Measurements from ENCODE around the gene TRIM44.
"Not testable (repeated sequence)": the region's sequence is repeated elsewhere in the genome, so short reads cannot be mapped to it uniquely, and the experiment has no call there.

TRIM44 gene

DNA sequence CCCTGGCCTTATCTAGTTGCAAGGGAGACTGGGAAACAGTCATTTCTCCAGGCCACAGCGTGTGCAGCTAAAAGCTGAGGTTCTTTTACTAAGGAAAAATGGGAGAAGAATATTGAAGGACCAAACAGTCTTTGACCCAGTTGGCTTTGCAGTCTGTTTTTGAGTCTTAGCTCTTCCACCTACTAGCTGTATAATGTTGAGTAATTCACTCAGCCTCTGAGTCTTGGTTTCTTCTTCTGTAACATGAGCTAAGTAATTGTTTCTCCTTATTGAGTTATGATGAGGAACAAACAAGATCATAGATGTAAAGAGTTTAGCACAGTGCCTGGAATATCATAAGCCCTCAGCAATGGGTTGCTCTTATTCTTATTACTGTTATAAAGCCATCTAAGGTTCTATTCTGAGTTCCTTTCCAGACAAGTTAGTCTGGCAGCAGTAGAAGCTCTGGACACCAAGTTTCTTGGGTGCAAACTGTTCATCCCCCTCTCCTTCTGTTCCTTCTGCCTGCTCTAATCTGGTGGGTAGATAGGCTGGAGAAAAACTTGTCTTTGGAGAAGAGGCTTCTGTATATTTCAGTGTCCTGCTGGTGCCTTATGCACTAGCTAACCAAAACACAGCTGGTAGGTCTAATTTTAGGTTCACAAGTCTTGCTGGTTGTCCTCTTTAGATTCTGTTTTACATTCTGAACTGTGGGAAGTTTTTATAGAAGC, 13.5 kb downstream of the TRIM44 start:
- peak in 1 of 2 experiments; percentile 3 for DNase-seq

DNA sequence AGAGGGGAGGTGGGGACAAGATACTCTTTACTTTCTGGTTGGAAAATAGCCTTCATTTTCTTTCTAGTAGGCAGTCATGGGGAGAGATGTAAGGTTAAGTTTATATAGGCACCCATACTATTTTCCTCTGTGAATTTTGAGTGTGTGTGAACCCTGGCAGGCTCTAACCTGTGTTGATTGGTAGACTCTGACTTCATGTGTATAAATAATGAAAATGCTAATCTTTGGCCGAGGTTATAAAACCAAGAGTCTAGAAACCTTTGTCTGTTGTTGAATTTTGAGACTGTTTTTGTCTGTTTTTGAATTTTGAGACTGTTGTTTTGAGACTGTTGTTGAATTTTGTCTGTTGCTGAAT, 14.0 kb downstream of the TRIM44 start:
- no peak for DNase-seq

DNA sequence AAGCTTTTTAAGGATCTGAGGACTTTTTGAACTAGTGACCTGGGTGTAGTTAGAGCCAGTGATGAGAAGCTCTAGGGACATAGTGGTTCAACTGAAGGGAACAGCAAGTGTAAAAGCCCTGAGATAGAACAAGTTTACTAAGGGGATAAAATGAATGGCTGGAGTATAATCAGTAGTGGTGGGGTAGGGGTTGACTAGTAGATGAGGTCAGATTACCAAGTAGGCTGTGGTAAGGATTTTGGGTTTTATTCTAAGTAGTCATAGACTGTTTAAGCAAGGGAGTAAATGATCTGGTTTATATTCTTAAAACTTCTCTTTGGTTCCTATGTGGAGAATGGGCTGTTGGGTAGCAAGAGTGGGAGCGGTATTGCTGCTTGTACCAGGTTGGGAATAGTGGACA, 15.3 kb downstream of the TRIM44 start:
- no peak for DNase-seq

GRCh38 chr11:35678471-35678870, 15.9 kb downstream of the TRIM44 start:
- no peak for DNase-seq

DNA sequence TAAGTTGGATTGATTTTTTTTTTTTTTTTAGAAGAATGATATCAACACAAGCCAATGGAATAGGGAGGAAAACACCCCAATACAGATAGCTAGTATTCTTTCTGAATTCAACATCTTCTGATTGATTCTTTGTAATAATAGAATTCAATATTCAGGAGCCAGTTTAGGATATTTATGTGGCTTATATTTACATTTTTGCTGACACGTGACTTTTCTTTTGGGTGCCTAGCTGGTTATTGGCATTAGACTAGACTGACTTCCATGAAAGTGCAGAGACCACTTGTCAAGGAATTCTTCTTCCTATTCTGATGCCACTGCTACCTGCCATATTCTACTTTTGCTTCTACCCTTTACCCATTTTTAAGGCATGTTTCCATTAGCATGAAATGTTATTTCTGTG, 16.4 kb downstream of the TRIM44 start:
- no peak for DNase-seq

DNA sequence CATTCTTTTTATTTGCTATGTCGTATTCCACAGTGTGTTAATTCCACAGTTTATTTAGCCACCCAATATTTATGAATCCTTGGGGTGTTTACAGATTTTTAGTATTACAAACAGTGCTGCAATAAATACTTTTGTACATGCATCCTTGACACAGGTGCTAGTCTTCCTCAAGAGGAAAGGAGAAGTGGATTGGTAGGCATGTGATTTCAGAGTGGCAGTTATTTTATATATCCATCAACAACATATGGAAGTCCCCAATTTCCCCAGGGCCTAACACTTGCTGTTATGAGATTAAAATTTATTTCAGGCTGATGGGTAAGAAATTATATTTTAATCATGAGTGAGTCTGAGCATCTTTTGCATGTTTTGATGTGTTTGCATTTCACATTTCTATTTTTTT, 17.9 kb downstream of the TRIM44 start:
- DNase-seq, result no peak

DNA sequence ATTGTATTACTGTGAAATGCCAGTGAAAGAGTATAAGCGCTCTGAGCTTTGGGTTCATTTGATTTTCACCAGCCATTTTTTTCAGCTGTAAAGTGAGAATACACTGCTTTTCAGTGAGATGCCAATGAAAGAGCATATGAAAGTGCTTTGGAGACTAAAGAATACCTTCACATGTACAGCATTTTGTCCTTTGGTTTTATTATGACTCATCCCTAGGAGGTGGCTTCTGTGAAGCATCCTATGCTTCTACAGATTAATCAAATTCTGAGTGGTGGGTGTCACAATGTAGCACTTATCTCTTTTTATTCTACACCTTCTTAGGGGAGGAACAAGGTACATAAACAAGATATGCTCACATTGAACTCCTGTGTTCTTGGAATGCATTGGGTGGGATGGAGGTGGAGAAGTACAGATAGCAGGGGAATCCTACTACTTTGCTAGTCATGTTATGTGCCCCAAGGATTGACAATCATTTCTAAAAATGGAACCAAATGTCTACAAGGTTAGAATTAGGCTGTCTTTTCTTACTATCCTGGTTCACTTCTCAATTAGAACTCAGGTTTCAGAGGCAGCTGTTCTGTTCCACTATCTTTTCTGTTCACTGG, 18.7 kb downstream of the TRIM44 start:
- DNase-seq, result no peak

- DNase-seq, result peak in 1 of 2 experiments; percentile 16
These were observed 19.9 kb downstream of the TRIM44 start for GRCh38 chr11:35682230-35683173.

DNA sequence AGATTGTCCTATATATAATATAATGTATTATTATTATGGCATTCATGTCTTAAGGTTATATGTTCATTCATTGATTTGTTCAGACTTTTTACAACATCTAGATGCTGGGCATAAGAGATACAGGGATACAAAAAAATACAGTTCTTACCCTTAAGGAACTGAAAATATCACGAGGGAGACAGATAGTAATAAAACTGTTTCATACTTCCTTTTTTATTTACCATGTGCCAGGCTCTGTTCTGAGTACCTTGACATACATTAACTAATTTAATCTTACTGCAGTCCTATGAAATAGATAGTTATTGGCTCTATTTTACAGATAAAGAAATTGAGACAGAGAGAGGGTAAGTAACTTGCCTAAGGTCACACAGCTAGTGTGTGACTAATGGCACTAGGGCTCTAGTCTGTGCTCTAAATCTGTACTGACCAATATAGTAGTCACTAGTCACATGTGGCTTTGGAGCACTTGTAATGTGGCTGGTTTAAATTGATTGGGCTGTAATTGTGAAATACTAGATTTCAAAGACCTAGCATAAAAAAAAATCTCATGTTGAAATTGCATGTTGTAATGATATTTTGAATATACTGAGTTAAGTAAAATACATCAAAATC, 21.3 kb downstream of the TRIM44 start:
- no peak for DNase-seq

GRCh38 chr11:35688023-35688422, 25.4 kb downstream of the TRIM44 start:
- DNase-seq, result no peak

DNA sequence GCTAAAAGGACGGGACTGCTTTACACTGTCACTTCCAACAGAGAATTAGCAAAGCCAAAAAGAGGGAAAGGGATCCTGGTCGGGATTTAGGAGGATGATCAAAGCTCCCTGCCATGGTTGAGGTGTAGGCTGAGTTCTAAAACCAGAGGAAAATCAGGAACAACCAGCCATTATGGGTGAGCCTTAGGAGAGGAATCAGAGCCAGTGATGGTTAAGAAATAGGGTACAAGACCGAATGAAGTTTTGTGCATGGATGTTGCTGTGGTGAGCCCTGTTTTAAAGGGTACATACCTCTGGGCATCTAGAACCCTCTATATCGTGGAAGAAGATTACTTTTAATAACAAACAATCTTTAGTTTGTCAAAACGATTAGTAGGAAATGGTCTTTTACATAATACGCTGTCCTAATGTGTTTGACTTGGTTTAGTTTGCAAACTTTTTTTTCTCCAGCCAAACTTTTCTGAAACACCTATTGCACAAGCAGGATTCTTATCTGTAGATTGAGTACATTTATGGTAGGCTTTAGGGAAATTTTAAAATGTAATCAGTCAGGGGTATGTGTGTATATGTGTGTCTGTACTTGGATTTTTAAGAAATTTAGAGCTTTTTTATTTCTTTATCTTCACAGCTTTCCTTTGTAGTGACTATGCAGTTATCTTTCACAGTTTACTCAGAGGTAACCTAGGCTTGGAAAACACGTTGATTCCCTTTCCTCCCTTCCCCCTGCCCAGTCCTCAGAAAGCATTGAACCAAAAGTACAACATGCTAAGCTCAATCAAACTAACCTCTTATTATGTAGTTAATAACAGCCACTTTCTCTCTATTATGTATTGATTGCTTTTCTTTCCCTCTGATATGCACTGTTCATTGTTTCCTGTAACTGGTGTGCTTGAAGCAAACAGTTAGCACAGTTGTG, 26.8 kb downstream of the TRIM44 start:
- DNase-seq, result no peak

GRCh38 chr11:35702126-35702525, 39.6 kb downstream of the TRIM44 start:
- no peak for DNase-seq

DNA sequence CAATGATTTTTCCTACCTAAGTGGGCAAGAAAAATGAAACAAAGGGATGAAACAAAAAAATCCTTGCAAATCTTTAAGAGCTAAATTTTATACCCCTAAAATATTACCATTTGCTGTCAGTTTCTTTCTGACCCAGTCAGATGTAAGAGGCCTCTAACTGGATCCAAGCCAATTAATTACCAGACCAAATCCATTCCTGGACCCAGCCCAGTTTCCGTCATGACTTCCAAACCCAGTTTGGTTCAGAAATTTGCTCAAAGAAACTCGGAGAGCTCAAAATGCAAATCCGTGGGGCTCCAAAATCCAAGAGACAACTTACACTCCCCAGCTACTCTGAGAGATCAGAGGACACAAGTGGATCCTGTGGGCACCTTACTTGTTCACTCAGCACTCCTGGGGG, 46.8 kb downstream of the TRIM44 start:
- DNase-seq, result no peak

DNA sequence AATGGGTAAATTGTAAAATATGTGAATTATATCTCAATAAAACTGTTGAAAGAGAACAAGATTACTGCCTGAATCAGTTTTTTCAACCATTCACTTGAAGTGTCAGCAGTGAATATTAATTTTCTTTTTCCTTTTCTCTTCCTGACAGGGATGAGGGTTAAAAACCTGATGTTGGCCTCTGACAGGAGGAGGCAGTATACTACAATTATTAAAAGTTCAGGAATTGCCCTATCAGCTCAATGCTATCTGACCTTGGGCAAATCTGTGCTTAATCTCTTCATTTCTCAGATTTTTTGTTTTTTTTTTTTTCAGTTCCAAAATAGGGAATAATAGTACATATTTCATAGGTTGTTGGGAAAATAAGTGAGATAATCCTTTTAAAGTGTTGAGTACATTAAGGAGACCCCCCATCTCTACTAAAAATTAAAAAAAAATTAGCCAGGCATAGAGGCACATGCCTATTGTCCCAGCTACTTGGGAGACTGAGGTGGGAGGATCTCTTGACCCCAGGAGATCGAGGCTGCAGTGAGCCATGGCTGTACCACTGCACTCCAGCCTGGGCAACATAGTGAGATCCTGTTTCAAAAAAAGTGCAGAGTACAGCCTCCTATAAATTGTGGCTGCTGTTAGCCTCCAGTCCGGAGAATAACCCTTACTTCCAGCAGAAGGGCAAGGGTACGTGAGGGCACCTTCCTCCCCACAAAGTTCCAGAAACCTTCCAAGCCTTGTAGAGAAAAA, 48.8 kb downstream of the TRIM44 start:
- DNase-seq, result no peak

DNA sequence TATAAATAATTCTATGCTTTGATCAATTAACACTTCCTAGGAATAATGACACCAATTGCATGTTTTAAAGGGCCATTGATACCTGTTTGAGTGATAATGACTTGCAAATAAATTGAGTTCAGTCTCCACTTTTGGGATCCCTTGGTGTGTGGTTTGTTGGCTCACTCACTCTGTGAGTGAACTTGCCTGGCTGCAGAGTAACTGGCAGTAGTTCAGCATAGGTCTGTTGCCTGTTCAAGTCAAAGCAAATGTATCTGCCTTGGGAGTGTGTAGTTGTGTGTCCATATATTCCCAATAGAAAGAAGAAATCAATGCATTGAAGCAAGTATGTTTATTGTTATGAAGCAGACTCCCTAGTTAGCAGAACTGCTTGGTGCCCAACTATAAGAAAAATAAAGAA, 49.3 kb downstream of the TRIM44 start:
- DNase-seq, result no peak

DNA sequence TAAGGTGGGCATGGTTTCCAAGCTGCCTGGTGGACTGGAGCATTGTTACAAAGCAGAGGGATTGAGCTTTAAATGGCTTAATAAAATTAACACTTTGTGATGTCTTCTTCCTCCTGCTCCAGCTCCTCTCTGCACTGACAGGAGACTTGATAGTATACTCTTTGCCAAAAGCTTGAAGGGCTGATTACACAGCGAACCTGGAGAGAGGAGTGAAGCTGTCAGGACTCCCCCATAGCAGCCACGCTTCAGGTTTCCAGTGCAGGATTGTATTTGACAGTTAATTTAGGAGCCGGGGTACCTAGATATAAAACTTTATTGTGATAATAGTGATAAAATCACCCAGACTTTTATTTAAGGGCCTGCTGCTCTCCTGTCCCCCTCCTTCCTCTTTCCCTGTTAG, 50.0 kb downstream of the TRIM44 start:
- DNase-seq, result no peak

DNA sequence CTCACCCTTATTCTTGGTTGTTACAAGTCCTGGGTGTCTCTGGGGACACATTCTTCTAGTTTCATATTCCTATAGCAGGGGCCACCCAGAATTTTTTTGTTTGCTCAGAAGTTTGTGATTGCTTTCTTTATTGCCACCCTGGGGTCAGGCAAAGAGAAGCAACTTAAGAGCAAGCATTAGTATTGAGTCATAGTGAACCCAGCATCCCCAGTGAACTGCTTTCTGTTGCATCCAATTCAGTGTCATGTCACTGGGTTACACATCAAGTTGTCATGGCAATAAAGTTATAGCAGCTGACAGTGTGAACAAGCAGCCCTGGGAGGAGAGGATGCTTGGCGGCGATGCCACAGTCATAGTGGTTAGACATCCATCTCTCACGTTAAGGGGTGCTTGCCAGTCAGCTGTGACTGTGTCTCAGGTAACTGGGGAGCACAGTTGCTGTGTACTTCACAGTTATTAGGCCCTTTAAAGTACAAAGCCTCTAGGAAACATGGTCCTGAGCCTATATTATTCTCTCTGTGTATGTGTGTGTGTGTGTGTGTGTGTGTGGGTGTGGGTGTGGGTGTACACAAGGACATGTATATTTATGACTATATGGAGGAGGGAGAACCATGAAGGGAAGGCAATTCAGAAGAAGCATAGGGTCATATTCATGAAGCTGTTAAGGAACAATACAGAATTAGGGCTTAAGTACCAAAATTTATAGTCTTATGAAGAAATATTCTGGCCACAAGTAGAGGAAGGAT, 52.5 kb downstream of the TRIM44 start:
- DNase-seq, result no peak

DNA sequence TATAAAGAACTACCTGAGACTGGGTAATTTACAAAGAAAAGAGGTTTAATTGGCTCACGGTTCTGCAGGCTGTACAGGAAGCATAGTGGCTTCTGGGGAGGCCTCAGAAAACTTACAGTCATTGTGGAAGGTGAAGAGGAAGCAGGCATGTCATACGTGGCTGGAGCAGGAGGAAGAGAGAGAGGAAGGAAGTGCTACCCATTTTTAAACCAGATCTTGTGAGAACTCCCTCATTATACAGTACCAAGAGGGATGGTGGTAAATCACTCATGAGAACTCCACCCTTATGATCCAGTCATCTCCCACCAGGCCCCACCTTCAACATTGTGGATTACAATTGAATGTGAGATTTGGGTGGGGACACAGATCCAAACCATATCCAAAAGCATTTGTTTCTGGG, 53.1 kb downstream of the TRIM44 start:
- DNase-seq, result not testable (repeated sequence)

- DNase-seq, result no peak
These were observed 54.5 kb downstream of the TRIM44 start for GRCh38 chr11:35717043-35717442.

GRCh38 chr11:35717520-35717919, 54.9 kb downstream of the TRIM44 start:
- DNase-seq, result no peak

All from Kasumi-1 (cell line).